GM20000 (cell line): Measurements from ENCODE around the gene SLAMF1.

ENCODE experiments used
- DNase-seq: peaks from one replicate; pipeline ENCODE4 v3.0.0; 2012; ENCODE audit warnings: low spot score
- TF ChIP-seq, protein P1 (sequence below): IDR thresholded peaks from 2 replicates; pipeline ENCODE4 v1.5.1; 2012; ENCODE audit warnings: mild to moderate bottlenecking, control low read depth; ENCODE audit errors: extremely low read depth, missing control alignments

The SLAMF1 gene

DNA sequence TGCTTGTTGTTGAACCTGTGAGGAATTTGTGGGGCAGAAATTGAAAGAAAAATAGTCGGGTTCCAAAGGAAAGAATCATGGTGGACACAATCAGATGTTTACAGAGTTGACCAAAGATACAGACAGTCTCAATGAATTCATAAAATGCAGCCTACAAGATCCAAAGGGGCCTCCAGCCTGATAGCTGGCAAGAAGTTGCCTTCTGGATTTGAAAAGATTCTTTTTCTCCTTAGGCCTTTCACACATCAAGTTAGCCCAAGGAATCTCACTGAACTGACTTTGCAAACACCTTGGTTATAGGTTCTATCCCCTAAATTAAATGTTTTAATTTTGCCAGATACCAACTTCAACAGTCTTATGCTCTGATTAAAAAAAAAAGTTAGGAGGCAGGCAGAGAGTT is 21.5 kb downstream of the SLAMF1 start:
- DNase-seq: no peak
- TF ChIP-seq, protein P1, sequence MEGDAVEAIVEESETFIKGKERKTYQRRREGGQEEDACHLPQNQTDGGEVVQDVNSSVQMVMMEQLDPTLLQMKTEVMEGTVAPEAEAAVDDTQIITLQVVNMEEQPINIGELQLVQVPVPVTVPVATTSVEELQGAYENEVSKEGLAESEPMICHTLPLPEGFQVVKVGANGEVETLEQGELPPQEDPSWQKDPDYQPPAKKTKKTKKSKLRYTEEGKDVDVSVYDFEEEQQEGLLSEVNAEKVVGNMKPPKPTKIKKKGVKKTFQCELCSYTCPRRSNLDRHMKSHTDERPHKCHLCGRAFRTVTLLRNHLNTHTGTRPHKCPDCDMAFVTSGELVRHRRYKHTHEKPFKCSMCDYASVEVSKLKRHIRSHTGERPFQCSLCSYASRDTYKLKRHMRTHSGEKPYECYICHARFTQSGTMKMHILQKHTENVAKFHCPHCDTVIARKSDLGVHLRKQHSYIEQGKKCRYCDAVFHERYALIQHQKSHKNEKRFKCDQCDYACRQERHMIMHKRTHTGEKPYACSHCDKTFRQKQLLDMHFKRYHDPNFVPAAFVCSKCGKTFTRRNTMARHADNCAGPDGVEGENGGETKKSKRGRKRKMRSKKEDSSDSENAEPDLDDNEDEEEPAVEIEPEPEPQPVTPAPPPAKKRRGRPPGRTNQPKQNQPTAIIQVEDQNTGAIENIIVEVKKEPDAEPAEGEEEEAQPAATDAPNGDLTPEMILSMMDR: no peak

DNA sequence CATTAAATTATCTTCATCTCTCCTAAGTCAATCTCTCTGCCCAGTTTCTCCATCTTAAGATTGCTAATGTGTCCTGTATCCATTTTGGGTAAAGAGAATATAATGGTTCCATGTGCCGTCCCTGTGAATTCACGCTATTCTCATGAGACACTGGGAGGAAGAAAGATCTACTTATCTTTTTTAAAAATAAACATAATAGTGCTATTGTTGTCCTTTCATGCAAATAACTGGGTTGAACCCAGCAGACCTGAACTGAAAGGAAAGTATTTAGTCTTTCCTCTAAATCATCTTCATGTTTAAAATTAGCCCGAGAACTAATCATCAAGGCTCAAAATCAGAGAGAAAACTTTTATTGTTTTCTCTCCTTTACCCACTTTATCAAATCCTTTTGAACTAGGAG is 22.4 kb downstream of the SLAMF1 start:
- TF ChIP-seq, protein P1: no peak
- DNase-seq: peak; percentile 32

DNA sequence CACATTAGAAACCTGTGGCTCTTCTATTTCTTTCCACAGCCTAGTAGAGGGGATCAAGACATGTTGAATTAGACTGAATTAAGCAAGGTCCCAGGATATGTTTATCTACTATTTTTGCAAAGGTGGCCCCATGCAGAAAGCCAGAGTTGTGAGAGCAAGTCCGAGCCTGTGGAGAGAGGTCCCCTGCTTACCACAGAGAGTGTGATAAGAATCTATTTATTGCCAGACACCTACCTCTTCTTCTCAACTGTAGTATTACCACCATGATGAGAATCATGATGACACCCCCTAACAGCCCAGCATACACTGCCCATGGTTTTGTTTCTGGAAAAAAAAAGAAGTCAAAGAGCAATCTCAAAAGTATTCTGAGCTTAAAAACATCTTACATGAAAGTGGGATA is 23.0 kb downstream of the SLAMF1 start:
- DNase-seq: peak; percentile 24
- TF ChIP-seq, protein P1: no peak

DNA sequence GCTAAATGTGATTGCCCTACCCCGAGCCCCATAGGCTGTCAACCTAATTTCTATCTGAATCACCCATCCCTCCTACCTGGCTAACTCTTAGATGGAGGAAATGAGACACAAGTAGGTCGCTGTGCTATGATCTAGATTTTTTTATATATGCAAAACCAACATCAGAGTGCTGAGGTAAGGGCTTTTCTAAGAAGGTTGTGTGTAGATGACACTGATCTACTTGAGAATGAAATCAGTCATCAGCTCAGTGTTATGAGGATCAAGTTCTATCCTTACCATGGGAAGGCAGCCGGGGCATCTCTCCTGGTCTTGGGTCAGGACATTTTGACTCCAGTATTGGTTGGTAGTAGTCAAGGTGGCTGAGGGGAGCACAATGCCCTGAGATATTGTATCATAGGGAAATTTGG is 23.6 kb downstream of the SLAMF1 start:
- TF ChIP-seq, protein P1: no peak
- DNase-seq: no peak

DNA sequence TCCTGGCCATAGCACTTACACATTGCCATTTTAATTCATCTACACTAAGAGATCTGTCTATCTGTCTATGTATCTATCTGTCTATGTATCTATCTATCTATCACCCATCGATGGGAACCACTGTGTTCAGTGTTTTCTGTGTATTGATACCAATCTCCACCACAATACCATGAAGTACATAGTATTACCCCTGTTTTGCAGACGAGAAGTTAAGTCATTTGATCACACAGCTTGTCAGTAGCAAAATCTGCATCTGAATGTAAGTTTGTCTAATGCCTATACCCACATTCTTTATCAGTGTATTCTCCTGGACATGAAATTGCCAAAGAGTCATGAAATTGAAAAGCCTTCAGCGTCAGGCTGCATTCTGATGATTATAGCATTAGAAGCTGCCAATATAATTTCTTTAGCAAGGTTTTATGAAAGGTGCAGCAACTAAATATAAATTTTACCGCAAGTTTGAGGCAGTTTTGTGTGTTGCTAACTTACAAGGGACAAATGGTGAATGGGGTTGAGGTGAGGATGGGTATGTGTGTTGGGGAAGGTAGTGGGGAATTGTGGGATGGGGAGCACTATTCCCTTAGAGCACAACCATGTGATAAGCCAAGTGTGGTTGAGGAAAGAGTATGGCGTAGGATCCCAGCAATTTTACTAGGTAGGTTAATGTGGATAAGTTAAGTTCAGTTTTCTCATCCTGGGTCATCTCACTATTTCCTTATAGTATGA is 24.2 kb downstream of the SLAMF1 start:
- no peak for DNase-seq
- TF ChIP-seq, protein P1: no peak

DNA sequence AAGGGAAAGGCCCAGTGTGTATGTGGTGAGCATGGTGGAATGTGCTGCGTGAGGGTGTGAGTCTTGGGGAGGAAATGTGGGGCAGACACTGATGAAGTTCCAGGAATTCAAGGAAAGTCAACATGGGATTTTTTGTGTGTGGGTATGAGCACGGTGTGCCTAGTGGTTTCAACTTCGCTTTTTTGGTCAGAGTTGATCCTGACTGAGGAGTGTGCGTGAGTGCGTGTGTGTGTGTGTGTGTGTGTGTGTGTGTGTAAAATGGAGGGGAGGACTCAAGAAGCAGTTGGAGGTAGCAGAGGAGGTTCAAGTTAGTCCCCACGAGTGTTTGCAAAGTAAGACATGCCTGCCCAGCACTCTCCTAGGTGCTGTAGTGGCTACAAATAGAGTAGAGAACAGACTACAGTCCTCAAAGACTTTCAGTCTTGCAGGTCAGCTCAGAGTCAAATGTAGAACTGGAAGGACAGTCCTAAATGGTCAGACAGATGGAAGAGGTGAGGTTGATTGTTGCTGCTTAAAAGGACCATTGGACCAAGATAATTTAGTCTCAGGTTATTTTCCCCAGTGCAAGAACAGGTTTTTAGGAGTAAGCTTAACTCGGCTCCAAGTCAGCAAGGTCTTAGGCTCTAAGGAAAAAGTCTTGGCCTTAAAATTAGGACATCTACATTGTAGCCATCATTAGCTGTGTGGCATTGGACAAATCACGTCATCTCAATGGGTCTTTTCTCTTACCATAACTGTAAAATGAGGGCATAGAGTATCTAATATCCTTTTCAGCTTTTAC is 25.0 kb downstream of the SLAMF1 start:
- no peak for DNase-seq
- TF ChIP-seq, protein P1: no peak

DNA sequence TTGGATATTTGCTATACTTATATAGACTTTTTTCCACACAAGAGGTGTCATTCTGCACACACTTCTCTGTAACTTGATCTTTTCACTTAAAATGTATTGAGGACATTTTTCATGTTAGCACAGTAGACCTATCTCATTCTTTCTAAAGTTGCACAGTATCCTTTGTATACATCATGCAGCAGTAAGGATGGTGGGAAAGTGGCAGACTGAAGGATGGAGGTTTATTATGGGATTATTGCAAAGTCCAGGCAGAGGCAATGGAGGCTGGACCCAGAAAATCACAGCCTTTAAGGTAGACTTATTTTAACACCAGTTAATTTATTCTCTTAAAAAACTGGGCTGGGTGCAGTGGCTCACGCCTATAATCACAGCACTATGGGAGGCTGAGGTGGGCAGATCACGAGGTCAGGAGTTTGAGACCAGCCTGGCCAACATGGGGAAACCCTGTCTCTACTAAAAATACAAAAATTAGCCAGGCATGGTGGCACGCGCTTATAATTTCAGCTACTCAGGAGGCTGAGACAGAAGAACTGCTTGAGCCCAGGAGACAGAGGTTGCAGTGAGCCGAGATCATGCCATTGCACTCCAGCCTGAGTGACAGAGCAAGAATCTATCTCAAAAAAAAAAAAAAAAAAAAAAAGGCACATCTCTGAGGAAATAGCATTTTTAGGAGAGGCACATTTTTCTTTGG is 25.8 kb downstream of the SLAMF1 start:
- TF ChIP-seq, protein P1: no peak
- DNase-seq: no peak
